ENCODE measurements around the gene CLP1. TPM values are rescaled to one million over a fixed set of nuclear protein-coding genes. Genes with fewer than 3 reads are reported as not detected.

The CLP1 gene
- total and polyA plus RNA-seq, 2 experiments from 2014 or later = 16.4 to 21.0 TPM

DNA sequence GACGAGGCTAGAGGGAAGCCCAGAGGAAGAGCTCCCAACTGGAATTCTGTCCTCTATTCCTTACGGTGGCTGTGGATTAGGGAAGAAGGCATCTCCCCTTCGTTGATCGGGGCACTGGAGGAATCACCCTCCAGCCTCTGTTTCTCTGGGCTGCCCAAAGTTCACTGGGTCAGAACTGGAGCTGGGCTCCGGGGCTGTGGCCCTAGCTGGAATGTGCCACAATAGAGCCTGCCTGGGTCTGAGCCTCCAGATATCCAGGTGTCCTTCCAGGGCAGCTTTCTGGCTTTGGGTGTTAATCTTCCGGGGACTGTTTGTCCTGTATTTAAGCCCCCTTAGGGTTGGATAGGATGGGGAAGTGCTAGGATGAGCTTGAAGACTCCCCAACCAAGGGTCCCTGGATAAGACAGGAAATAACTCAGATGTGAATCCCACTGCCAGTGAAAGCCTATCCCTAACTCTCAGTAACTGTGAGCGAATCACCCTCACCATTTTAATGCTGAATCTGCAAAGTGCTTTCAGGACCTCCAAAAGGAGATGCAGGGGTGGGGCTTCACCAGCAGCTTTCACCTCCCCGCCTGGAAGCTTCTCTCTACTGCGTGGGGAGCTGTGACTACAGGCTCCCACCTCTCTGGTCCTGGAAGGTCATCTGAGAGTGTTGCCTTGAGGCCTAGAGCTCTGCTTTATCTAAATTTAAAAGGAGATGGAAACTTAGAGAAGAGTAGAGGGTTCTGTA, 17.3 kb upstream of the CLP1 start:
- H3K4me1 ChIP-seq (ENCODE audit: insufficient read depth) = peaks cover 14% of the 10 kb centered on the region
- no peak for DNase-seq
- H2AFZ ChIP-seq = no peak overlapping the region
- TF ChIP-seq EZH2phosphoT487 (IDR thresholded peaks at IDR 0.05; ENCODE audit: insufficient read depth, low read depth) (no peak), EZH2 (IDR thresholded peaks at IDR 0.05; ENCODE audit: insufficient read depth, poor library complexity, severe bottlenecking) (no peak)
- peaks cover 44% of the 10 kb centered on the region for H3K79me2 ChIP-seq (ENCODE audit: insufficient read depth)
- peak overlapping the region; percentile 85; the same call in 1 of the 2 replicates for H3K9ac ChIP-seq
- peaks cover 25% of the 10 kb centered on the region for H3F3A ChIP-seq (ENCODE audit: insufficient read depth)
- in situ Hi-C loops (cut with MboI) = loop anchor here (5.0 kb wide), 1 partner anchor 73 kb away; the partner anchor contains the start of gene UBE2L6
- H3K4me3 ChIP-seq = peak overlapping the region; percentile 97
- no peaks in the 10 kb centered on the region for H3K27me3 ChIP-seq (replicated peaks; ENCODE audit: insufficient read depth)
- no peaks in the 10 kb centered on the region for H3K36me3 ChIP-seq (ENCODE audit: low read depth)
- WGBS, 2 experiments (ENCODE audit: low coverage in 1 of 2, low lambda C conversion rate in 2 of 2, missing lambda C conversion rate in 2 of 2) = 86% methylated on average over 9 of the region's 9 CpGs
- no peaks in the 10 kb centered on the region for H3K9me2 ChIP-seq (ENCODE audit: insufficient read depth)
- 0 out of 2 replicates have a peak, but pooled peaks cover 8% of the 10 kb centered on the region for H4K20me1 ChIP-seq (ENCODE audit: insufficient read depth)
- H3K4me2 ChIP-seq (ENCODE audit: unreplicated experiment) = peak overlapping the region; percentile 91
- H3K27ac ChIP-seq = no peak overlapping the region
- H3K9me3 ChIP-seq (ENCODE audit: low read depth) = no peaks in the 10 kb centered on the region

DNA sequence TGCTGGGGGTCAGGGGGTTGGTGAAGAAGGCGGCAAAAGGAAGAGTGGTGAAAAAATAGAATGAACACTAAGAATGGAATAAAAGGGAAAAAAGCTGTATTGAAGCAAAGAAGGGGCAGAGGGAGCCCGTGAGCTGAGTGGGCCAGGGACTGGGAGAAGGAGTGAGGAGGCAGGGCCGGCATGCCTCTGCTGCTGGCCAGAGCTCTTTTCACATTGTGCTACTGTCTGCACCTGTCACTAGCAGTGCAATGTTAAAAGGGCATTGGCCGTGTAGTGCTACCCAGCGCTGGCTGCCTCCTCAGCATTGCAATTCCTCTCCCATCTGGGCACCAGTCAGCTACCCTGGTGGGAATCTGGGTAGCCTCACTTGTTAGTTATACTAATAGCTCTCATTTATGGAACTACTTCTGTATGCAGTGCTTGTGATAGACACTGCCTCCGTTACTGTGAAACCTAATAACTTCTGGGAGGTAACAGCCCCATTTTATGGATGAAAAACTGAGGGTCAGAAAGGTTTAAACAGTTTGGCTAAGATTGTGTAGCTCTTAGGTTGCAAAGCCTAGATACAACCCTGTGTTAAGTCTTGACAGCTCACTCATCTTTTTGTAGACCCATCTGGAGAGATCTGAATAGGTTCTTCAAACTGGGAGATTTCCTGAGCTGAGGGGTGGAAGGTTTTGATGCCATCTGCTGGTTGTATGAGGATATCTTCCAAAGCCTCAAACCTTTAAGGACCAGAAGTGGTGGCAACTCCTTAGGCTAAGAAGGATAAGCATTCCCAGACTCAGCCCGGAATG, 16.4 kb upstream of the CLP1 start:
- H3K4me2 ChIP-seq (ENCODE audit: unreplicated experiment) = peak overlapping the region; percentile 91
- H3K9ac ChIP-seq = no peak overlapping the region
- no peaks in the 10 kb centered on the region for H3K9me3 ChIP-seq (ENCODE audit: low read depth)
- H3K4me1 ChIP-seq (ENCODE audit: insufficient read depth) = peaks cover 14% of the 10 kb centered on the region
- H2AFZ ChIP-seq = no peak overlapping the region
- no peak overlapping the region for H3K4me3 ChIP-seq
- no peak overlapping the region for H3K27ac ChIP-seq
- TF ChIP-seq EZH2phosphoT487 (IDR thresholded peaks at IDR 0.05; ENCODE audit: insufficient read depth, low read depth) = no peak
- peaks cover 8% of the 10 kb centered on the region; the same call in 1 of the 2 replicates for H4K20me1 ChIP-seq (ENCODE audit: insufficient read depth)
- no peaks in the 10 kb centered on the region for H3K9me2 ChIP-seq (ENCODE audit: insufficient read depth)
- H3K27me3 ChIP-seq (replicated peaks; ENCODE audit: insufficient read depth) = no peaks in the 10 kb centered on the region
- in situ Hi-C loops (cut with MboI) = loop anchor here (5.0 kb wide), 1 partner anchor 74 kb away; the partner anchor contains the start of gene UBE2L6
- H3K79me2 ChIP-seq (ENCODE audit: insufficient read depth) = peaks cover 44% of the 10 kb centered on the region
- WGBS, 2 experiments (ENCODE audit: low coverage in 1 of 2, low lambda C conversion rate in 2 of 2, missing lambda C conversion rate in 2 of 2) = 40 to 41% methylated on average over 7 of the region's 7 CpGs
- no peaks in the 10 kb centered on the region for H3K36me3 ChIP-seq (ENCODE audit: low read depth)
- peaks cover 25% of the 10 kb centered on the region for H3F3A ChIP-seq (ENCODE audit: insufficient read depth)
- peak; percentile 81 for DNase-seq

DNA sequence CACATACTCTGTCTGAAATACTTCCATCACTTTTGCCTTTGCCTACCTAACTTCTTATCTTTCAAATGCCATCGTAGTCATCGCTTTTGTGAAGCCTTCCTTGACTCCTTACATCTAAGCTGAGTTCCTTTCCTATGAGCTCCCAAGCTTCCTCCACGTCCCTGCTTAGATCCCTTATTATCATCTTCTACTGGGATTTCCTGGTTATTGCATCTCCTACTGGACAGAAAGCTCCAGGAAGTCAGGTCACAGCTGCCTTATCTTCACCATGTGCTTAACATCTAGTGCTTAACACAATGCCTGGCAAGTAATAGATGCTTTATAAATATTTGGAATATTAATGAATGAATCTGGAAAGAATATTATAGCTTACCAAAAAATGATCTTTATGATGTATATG, 13.8 kb upstream of the CLP1 start:
- no peaks in the 10 kb centered on the region for H3K27me3 ChIP-seq (replicated peaks; ENCODE audit: insufficient read depth)
- no peak overlapping the region for H3K9ac ChIP-seq
- no peak overlapping the region for H3K4me2 ChIP-seq (ENCODE audit: unreplicated experiment)
- WGBS, 2 experiments (ENCODE audit: low coverage in 1 of 2, low lambda C conversion rate in 2 of 2, missing lambda C conversion rate in 2 of 2) = 78 to 89% methylated on average over 3 of the region's 3 CpGs
- in situ Hi-C loops (cut with MboI) = loop anchor here (5.0 kb wide), 1 partner anchor 77 kb away; the partner anchor contains the start of gene UBE2L6
- H3K36me3 ChIP-seq (ENCODE audit: low read depth) = no peaks in the 10 kb centered on the region
- peaks cover 33% of the 10 kb centered on the region for H3K79me2 ChIP-seq (ENCODE audit: insufficient read depth)
- no peaks in the 10 kb centered on the region for H3K9me3 ChIP-seq (ENCODE audit: low read depth)
- peaks cover 8% of the 10 kb centered on the region; the same call in 1 of the 2 replicates for H4K20me1 ChIP-seq (ENCODE audit: insufficient read depth)
- H2AFZ ChIP-seq = no peak overlapping the region
- H3K4me1 ChIP-seq (ENCODE audit: insufficient read depth) = peaks cover 27% of the 10 kb centered on the region
- H3K27ac ChIP-seq = no peak overlapping the region
- DNase-seq = no peak
- no peak overlapping the region for H3K4me3 ChIP-seq
- H3K9me2 ChIP-seq (ENCODE audit: insufficient read depth) = no peaks in the 10 kb centered on the region
- H3F3A ChIP-seq (ENCODE audit: insufficient read depth) = peaks cover 34% of the 10 kb centered on the region
- TF ChIP-seq EZH2phosphoT487 (IDR thresholded peaks at IDR 0.05; ENCODE audit: insufficient read depth, low read depth) = no peak
- no peak for TF ChIP-seq EZH2 (IDR thresholded peaks at IDR 0.05; ENCODE audit: insufficient read depth, poor library complexity, severe bottlenecking)
